H1 (cell line): ENCODE measurements around the gene CDH12. TPM values are rescaled to one million over a fixed set of nuclear protein-coding genes. Genes with fewer than 3 reads are reported as not detected.

ENCODE experiments used
- CTCF ChIA-PET: fragments of 300-600 bp; sonication (Branson Sonifier 250); formaldehyde crosslinking; loops from one replicate; lab custom pipeline; 2021; ENCODE audit not compliant: partially characterized antibody; lab: Charles Lee
- POLR2A ChIA-PET: fragments of 300-600 bp; sonication (Branson Sonifier 250); formaldehyde crosslinking; loops from one replicate; lab custom pipeline; 2021; ENCODE audit warnings: inconsistent platforms; ENCODE audit not compliant: partially characterized antibody; lab: Charles Lee
- DNase-seq, 2 experiments: peaks; one replicate each; pipeline versions ENCODE4 v3.0.0 to v3.0.0-alpha.2; 2010 to 2022; ENCODE audit warnings: low spot score in 2 of 2, low read depth in 1 of 2, mixed read lengths in 1 of 2
- FAIRE-seq: peaks from 2 replicates; lab custom pipeline; 2011; peaks lifted over from hg19 to GRCh38; lab: Jason Lieb, UNC
- H2AFZ ChIP-seq: 2 replicates; pipeline ENCODE4 v1.8.1; 2012; ENCODE audit warnings: low read length, inconsistent platforms
- H2AK5ac ChIP-seq: 2 replicates; pipeline ENCODE4 v1.6.1; 2013; ENCODE audit warnings: low read depth, low read length
- H2BK120ac ChIP-seq: replicated peaks from 2 replicates; pipeline ENCODE3; 2013; ENCODE audit warnings: low read depth, low read length, inconsistent platforms
- H2BK12ac ChIP-seq: 2 replicates; pipeline ENCODE4 v1.6.1; 2013; ENCODE audit warnings: low read depth, low read length
- H2BK15ac ChIP-seq: 2 replicates; pipeline ENCODE4 v1.6.1; 2013; ENCODE audit warnings: low read length
- H2BK20ac ChIP-seq: 2 replicates; pipeline ENCODE4 v1.6.1; 2013; ENCODE audit warnings: low read length
- H2BK5ac ChIP-seq: 2 replicates; pipeline ENCODE4 v1.6.1; 2013; ENCODE audit warnings: low read depth, low read length
- H3K14ac ChIP-seq: 2 replicates; pipeline ENCODE4 v1.6.1; 2013; ENCODE audit warnings: inconsistent platforms; ENCODE audit not compliant: insufficient read length
- H3K18ac ChIP-seq: 2 replicates; pipeline ENCODE4 v1.6.1; 2013; ENCODE audit warnings: low read length; ENCODE audit errors: extremely low read depth
- H3K23ac ChIP-seq: 2 replicates; pipeline ENCODE4 v1.6.1; 2013; ENCODE audit warnings: inconsistent platforms; ENCODE audit not compliant: insufficient read length
- H3K23me2 ChIP-seq: 2 replicates; pipeline ENCODE4 v1.6.1; 2013; ENCODE audit warnings: low read depth, low read length
- H3K27ac ChIP-seq: 2 replicates; pipeline ENCODE4 v1.6.1; 2011; ENCODE audit warnings: low read depth, low read length, inconsistent platforms
- H3K27me3 ChIP-seq, 4 experiments: replicated peaks in 1 of 4; 1 replicate in 1 of 4; 2 replicates in 3 of 4; pipeline versions ENCODE4 v1.6.1 to v1.8.1; 2011 to 2013; ENCODE audit warnings: low read length in 3 of 4, mild to moderate bottlenecking in 3 of 4, inconsistent platforms in 2 of 4, mixed read lengths in 2 of 4, moderate library complexity in 1 of 4; ENCODE audit not compliant: control insufficient read depth in 3 of 4, insufficient read depth in 3 of 4; ENCODE audit errors: extremely low read depth in 1 of 4
- H3K36me3 ChIP-seq, 4 experiments: 2 replicates each; pipeline versions ENCODE4 v1.6.1 to v1.8.1; 2011 to 2013; ENCODE audit warnings: mild to moderate bottlenecking in 4 of 4, low read length in 3 of 4, moderate library complexity in 2 of 4, control low read depth in 1 of 4, inconsistent platforms in 1 of 4; ENCODE audit not compliant: insufficient read depth in 4 of 4, control insufficient read depth in 2 of 4
- H3K4ac ChIP-seq: replicated peaks from 2 replicates; pipeline ENCODE3; 2013; ENCODE audit warnings: low read length, low read depth, mixed read lengths, inconsistent platforms; ENCODE audit not compliant: insufficient read length
- H3K4me1 ChIP-seq, 4 experiments: replicated peaks in 1 of 4; 1 replicate in 1 of 4; 2 replicates in 3 of 4; pipeline versions ENCODE4 v1.6.1 to v1.8.1; 2011 to 2013; ENCODE audit warnings: low read length in 3 of 4, inconsistent platforms in 2 of 4, mixed read lengths in 1 of 4; ENCODE audit not compliant: insufficient read depth in 4 of 4, control insufficient read depth in 3 of 4
- H3K4me2 ChIP-seq, 2 experiments: 2 replicates each; pipeline versions ENCODE4 v1.6.1 to v1.8.1; 2011 to 2013; ENCODE audit warnings: low read depth in 2 of 2, low read length in 2 of 2, control low read depth in 1 of 2, inconsistent platforms in 1 of 2, mild to moderate bottlenecking in 1 of 2; ENCODE audit not compliant: insufficient read depth in 1 of 2
- H3K4me3 ChIP-seq, 4 experiments: fragments of 200-600, 300-600 bp in 1 of 4; sonication (generic), shearing (Covaris generic), sonication (Bioruptor Twin) in 1 of 4; 2 replicates each; pipeline versions ENCODE4 v1.5.1 to v1.8.1; 2011 to 2016; ENCODE audit warnings: low read length in 4 of 4, low read depth in 3 of 4, control low read depth in 2 of 4, inconsistent platforms in 2 of 4, mild to moderate bottlenecking in 2 of 4, mixed read lengths in 1 of 4, moderate library complexity in 1 of 4; ENCODE audit not compliant: insufficient read depth in 2 of 4; ENCODE audit errors: extremely low read depth in 1 of 4
- H3K56ac ChIP-seq: replicated peaks from 2 replicates; pipeline ENCODE3; 2013; ENCODE audit warnings: low read depth, mild to moderate bottlenecking, mixed read lengths, low read length, inconsistent platforms; ENCODE audit not compliant: insufficient read length
- H3K79me1 ChIP-seq: 2 replicates; pipeline ENCODE4 v1.6.1; 2013; ENCODE audit warnings: low read depth, low read length, control low read depth
- H3K79me2 ChIP-seq, 2 experiments: 2 replicates each; pipeline versions ENCODE4 v1.6.1 to v1.8.1; 2012 to 2013; ENCODE audit warnings: low read length in 2 of 2, mild to moderate bottlenecking in 2 of 2, inconsistent platforms in 1 of 2; ENCODE audit not compliant: insufficient read depth in 2 of 2, control insufficient read depth in 1 of 2
- H3K9ac ChIP-seq, 4 experiments: replicated peaks in 1 of 4; 1 replicate in 1 of 4; 2 replicates in 3 of 4; pipeline versions ENCODE4 v1.6.1 to v1.8.1; 2011 to 2013; ENCODE audit warnings: low read depth in 3 of 4, low read length in 3 of 4, control low read depth in 2 of 4, mild to moderate bottlenecking in 2 of 4, moderate library complexity in 2 of 4, inconsistent platforms in 1 of 4; ENCODE audit errors: extremely low read depth in 1 of 4
- H3K9me3 ChIP-seq, 2 experiments: 2 replicates each; pipeline versions ENCODE4 v1.6.1 to v1.8.1; 2012 to 2013; ENCODE audit warnings: mild to moderate bottlenecking in 2 of 2, moderate library complexity in 2 of 2, control low read depth in 1 of 2, inconsistent platforms in 1 of 2, low read depth in 1 of 2, low read length in 1 of 2, mixed read lengths in 1 of 2; ENCODE audit not compliant: insufficient read depth in 2 of 2
- H4K20me1 ChIP-seq, 2 experiments: replicated peaks in 1 of 2; 2 replicates each; pipeline versions ENCODE3 to v1.8.1; 2011 to 2013; ENCODE audit warnings: inconsistent platforms in 2 of 2, low read length in 2 of 2, mild to moderate bottlenecking in 1 of 2; ENCODE audit not compliant: insufficient read depth in 2 of 2, control insufficient read depth in 1 of 2
- H4K5ac ChIP-seq: 2 replicates; pipeline ENCODE4 v1.6.1; 2013; ENCODE audit warnings: low read length, low read depth, mixed read lengths, inconsistent platforms; ENCODE audit not compliant: insufficient read length
- H4K8ac ChIP-seq: 2 replicates; pipeline ENCODE4 v1.8.0; 2013; ENCODE audit warnings: mild to moderate bottlenecking, moderate library complexity, low read length, inconsistent platforms; ENCODE audit not compliant: insufficient read depth; ENCODE audit errors: extremely low read depth
- H4K91ac ChIP-seq: replicated peaks from 2 replicates; pipeline ENCODE3; 2013; ENCODE audit warnings: low read length, mixed read lengths, inconsistent platforms; ENCODE audit not compliant: insufficient read length
- NANOG ChIP-seq: IDR thresholded peaks from 2 replicates; pipeline ENCODE4 v1.6.1; 2011; ENCODE audit warnings: low read length, low read depth, mild to moderate bottlenecking, inconsistent platforms; ENCODE audit not compliant: insufficient read depth, poor library complexity, severe bottlenecking
- PHF8 ChIP-seq: fragments of 200-600 bp; sonication (generic); conservative IDR thresholded peaks from 2 replicates; pipeline ENCODE4 v1.7.1; 2012; ENCODE audit warnings: low read depth, mild to moderate bottlenecking, inconsistent platforms, low read length, moderate library complexity
- POLR2AphosphoS5 ChIP-seq: IDR thresholded peaks from 2 replicates; pipeline ENCODE4 v1.6.1; 2011; ENCODE audit warnings: low read depth, low read length
- RAD21 ChIP-seq, 2 experiments: IDR thresholded peaks in 1 of 2; conservative IDR thresholded peaks in 1 of 2; 2 replicates each; pipeline ENCODE4 v1.6.1; 2011; ENCODE audit warnings: low read depth in 2 of 2, low read length in 2 of 2, improper control_type of control experiment in 1 of 2, inconsistent platforms in 1 of 2, mild to moderate bottlenecking in 1 of 2, moderate library complexity in 1 of 2
- SP4 ChIP-seq: IDR thresholded peaks from 2 replicates; pipeline ENCODE4 v1.6.1; 2012; ENCODE audit warnings: low read length, inconsistent platforms
- TAF1 ChIP-seq: IDR thresholded peaks from 2 replicates; pipeline ENCODE4 v1.6.1; 2011; ENCODE audit warnings: mild to moderate bottlenecking, low read depth, low read length
- WGBS, 2 experiments: shearing (Covaris generic) in 1 of 2; methylation state at CpG; one replicate each; pipeline versions ENCODE4 v1.1.6 to v1.1.7; 2013 to 2015; ENCODE audit warnings: low lambda C conversion rate in 2 of 2, mixed read lengths in 2 of 2, inconsistent platforms in 1 of 2, low coverage in 1 of 2, missing lambda C conversion rate in 1 of 2; ENCODE audit not compliant: insufficient replicate concordance in 2 of 2, insufficient coverage in 1 of 2, insufficient read length in 1 of 2; ENCODE audit errors: extremely low coverage in 1 of 2, missing lambda C conversion rate in 1 of 2; 5-methylcytosine and 5-hydroxymethylcytosine counted together
- polyA plus RNA-seq, 7 experiments: library from polyadenylated mRNA; depleted of rRNA in 3 of 7; stranded (reverse) in 5 of 7; unstranded in 2 of 7; fragments of >200 nt in 5 of 7; fragments of 200-250 nt in 2 of 7; gene quantifications; 1 replicate in 5 of 7; 2 replicates in 1 of 7; 4 replicates in 1 of 7; pipeline versions ENCODE4 v1.2.1 to v1.2.3, GENCODE V29; 2011 to 2013; ENCODE audit warnings: missing spikeins in 2 of 7, mixed read lengths in 2 of 7
- total RNA-seq: library from RNA; stranded (reverse); fragmentation: NEBNext Ultra II Directional; extraction: Animal tissue kit (Norgen Biotek cat#: 25700); gene quantifications from 2 replicates; pipeline ENCODE4 v1.2.1, GENCODE V29; 2021
- TF ChIP-seq, protein P1 (sequence below): IDR thresholded peaks from 2 replicates; pipeline ENCODE4 v1.6.1; 2011; ENCODE audit warnings: low read depth, mild to moderate bottlenecking, low read length; ENCODE audit not compliant: insufficient read depth

The CDH12 gene
- total and polyA plus RNA-seq, 2 of the 8 experiments (the other 6 are each of a cell fraction or from before 2014, with no cell fraction given): 0.03 TPM; not detected in 1

DNA sequence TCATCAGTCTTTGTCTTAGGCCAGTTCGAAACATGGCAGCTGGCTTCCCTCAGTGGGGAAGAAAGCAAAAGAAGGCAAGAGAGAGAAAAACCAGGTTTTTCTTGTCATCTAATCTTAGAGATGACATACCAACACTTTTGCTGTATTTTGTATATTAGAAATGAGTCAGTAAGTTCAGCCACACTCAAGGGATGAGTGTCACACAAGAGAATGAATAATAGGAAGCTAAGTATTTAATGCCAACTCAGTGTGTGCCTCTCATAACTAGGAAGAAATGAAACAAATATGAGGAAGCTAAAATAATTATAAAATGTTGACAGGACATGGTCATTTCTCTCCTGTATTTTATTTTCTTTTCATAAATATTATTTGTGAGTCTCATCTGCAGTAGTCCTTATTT, 65.3 kb downstream of the CDH12 start:
- 93% methylated on average over 1 of the region's 1 CpG; no CpG with 5 or more reads in 1 of the 2 experiments for WGBS, 2 experiments
- Histone ChIP-seq H3K23ac (no peak overlapping the region), H2AFZ (0 out of 2 replicates have a peak overlapping the region, but pooled peaks have one; percentile 79), H3K9ac (no peak overlapping the region), H3K36me3 (no peaks in the 10 kb centered on the region), H3K27me3 (no peaks in the 10 kb centered on the region), H2BK15ac (no peak overlapping the region), H3K4me3 (no peak overlapping the region), H3K4me1 (no peaks in the 10 kb centered on the region), H4K91ac (no peak overlapping the region), H3K18ac (no peak overlapping the region), H3K79me2 (no peaks in the 10 kb centered on the region), H2BK120ac (no peak overlapping the region), H2BK20ac (no peak overlapping the region), H4K20me1 (no peaks in the 10 kb centered on the region), H2AK5ac (no peak overlapping the region), H3K27ac (no peak overlapping the region), H3K9me3 (no peaks in the 10 kb centered on the region), H3K4me2 (no peak overlapping the region), H3K4ac (no peak overlapping the region), H4K8ac (no peak overlapping the region), H3K79me1 (no peaks in the 10 kb centered on the region), H3K23me2 (no peaks in the 10 kb centered on the region), H2BK12ac (no peak overlapping the region), H4K5ac (no peak overlapping the region), H3K14ac (no peak overlapping the region), H2BK5ac (no peak overlapping the region), H3K56ac (no peak overlapping the region)
- TF ChIP-seq POLR2AphosphoS5 (no peak), SP4 (no peak), NANOG (no peak), TAF1 (no peak), RAD21 (IDR thresholded peaks at IDR 0.05 in 1 of 2, conservative IDR thresholded peaks at IDR 0.05 in 1 of 2; ENCODE audit: low read depth in 2 of 2, low read length in 2 of 2) (no peak), PHF8 (no peak)
- TF ChIP-seq, protein P1, sequence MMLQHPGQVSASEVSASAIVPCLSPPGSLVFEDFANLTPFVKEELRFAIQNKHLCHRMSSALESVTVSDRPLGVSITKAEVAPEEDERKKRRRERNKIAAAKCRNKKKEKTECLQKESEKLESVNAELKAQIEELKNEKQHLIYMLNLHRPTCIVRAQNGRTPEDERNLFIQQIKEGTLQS: no peak
- CTCF ChIA-PET: no interaction called here
- POLR2A ChIA-PET: no interaction called here
- FAIRE-seq: no peak
- no peak for DNase-seq
